ENCODE data around the gene SLC16A3. TPM values are rescaled to one million over a fixed set of nuclear protein-coding genes. Genes with fewer than 3 reads are reported as not detected.

Gene SLC16A3
- total RNA-seq, 2 donors from 2014 or later = 76.0 to 113 TPM

DNA sequence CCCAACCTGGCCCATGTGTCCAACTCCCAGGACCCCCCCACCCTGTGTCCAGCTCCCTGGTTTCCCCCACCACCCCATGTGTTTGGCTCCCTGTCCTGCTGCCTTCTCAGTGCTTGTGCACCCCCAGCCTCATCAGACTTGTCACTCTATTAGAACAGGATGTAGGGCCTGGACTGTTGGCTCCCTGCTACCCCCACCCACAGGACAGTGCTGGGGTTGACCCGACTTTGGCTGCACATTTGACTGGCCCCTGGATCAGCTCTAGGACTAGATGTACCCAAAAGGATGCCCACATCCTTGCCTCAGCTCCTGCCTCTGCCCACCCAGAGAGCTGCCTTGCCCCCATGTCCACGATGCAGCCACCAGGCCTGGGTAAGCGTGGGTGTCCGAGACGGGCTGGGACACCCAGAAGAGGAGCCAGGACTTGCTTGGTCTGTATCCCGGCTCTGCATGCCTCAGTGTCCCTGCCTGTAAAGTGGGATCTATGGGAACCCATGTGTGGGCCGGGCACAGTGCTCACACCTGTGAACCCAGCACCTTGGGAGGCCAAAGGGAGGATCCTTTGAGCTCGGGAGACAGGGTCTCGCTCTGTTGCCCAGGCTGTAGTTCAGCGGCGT is 14.7 kb upstream of the SLC16A3 start:
- H3K4me1 ChIP-seq (ENCODE audit: control insufficient read depth in 1 of 2, low read depth in 2 of 2) = peaks cover 29 to 50% of the 10 kb centered on the region in 2 donors
- DNase-seq (ENCODE audit: low spot score) = no peak
- H3K27me3 ChIP-seq (replicated peaks; ENCODE audit: insufficient read depth) = no peaks in the 10 kb centered on the region
- no peaks in the 10 kb centered on the region for H3K36me3 ChIP-seq
- no peak overlapping the region for H3K27ac ChIP-seq
- H3K9me3 ChIP-seq = no peaks in the 10 kb centered on the region
- ATAC-seq (ENCODE audit: insufficient number of reproducible peaks, low FRiP score, low read depth) = no peak
- TF ChIP-seq, protein P1, sequence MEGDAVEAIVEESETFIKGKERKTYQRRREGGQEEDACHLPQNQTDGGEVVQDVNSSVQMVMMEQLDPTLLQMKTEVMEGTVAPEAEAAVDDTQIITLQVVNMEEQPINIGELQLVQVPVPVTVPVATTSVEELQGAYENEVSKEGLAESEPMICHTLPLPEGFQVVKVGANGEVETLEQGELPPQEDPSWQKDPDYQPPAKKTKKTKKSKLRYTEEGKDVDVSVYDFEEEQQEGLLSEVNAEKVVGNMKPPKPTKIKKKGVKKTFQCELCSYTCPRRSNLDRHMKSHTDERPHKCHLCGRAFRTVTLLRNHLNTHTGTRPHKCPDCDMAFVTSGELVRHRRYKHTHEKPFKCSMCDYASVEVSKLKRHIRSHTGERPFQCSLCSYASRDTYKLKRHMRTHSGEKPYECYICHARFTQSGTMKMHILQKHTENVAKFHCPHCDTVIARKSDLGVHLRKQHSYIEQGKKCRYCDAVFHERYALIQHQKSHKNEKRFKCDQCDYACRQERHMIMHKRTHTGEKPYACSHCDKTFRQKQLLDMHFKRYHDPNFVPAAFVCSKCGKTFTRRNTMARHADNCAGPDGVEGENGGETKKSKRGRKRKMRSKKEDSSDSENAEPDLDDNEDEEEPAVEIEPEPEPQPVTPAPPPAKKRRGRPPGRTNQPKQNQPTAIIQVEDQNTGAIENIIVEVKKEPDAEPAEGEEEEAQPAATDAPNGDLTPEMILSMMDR (IDR thresholded peaks at IDR 0.05) = no peak
- H3K4me3 ChIP-seq = no peak overlapping the region

DNA sequence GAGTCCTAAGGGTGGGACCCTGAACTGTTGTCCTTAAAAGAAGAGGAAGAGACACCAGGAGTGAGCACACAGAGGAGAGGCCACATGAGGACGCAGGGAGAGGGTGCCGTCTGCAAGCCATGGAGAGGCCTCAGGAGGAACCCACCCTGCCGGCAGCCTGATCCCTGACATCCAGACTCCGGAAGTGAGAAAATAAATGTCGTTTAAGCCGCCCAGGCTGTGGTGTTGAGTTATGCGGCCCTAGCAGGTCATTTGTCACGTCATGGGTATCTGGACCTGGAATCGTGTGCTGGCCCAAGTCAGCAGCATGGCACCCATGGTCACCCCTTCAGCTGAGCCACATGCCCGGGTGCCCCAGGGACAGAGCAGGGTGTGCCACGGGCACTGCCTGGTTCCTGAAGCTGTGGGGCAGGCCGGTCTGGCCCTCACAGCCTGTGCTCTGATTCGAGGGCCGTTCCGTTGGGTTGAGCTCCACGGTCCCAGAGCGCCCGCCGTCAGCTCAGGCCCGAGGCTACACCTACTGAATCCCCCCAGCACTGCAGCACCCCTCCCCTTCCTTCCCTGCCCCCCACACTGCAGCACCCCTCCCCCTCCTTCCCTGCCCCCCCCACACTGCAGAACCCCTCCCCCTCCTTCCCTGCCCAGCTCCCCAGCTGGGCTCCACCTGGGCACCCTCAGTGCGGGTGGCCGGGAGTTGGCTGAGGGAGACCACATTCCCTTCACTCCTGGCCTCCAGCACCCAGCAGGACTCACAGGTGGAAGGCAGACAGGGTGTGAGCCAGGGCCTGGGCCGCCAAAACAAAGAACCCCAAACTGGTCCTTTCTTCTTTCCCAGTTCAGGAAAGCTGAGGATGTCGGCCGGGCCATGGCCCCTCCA is 13.5 kb upstream of the SLC16A3 start:
- TF ChIP-seq, protein P1 (IDR thresholded peaks at IDR 0.05) = no peak
- no peak overlapping the region for H3K4me3 ChIP-seq
- H3K9me3 ChIP-seq = no peaks in the 10 kb centered on the region
- H3K36me3 ChIP-seq = no peaks in the 10 kb centered on the region
- peak overlapping the region; percentile 46 to 90 for H3K27ac ChIP-seq
- ATAC-seq (ENCODE audit: insufficient number of reproducible peaks, low FRiP score, low read depth) (no peak), DNase-seq (ENCODE audit: low spot score) (no peak)
- no peaks in the 10 kb centered on the region for H3K27me3 ChIP-seq (replicated peaks; ENCODE audit: insufficient read depth)
- peaks cover 29 to 50% of the 10 kb centered on the region in 2 donors for H3K4me1 ChIP-seq (ENCODE audit: control insufficient read depth in 1 of 2, low read depth in 2 of 2)

DNA sequence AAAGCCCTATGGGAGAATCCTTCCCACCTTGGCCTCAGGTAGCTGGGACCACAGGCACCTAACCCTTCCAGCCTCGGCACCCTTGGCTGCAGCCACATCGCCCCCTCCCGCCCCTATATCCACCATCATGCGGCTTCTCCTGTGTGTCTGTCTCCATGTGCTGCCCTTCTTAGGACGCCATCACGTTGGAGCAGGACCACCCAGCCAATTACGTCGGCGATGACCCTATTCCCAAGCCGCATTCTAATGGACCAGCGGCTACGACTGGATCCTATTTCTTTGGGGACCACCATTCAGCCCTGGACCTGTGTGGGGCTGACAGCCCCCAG is 12.9 kb upstream of the SLC16A3 start:
- Histone ChIP-seq H3K36me3 (no peaks in the 10 kb centered on the region), H3K27ac (peak overlapping the region; percentile 46 to 90), H3K27me3 (replicated peaks; ENCODE audit: insufficient read depth) (no peaks in the 10 kb centered on the region), H3K4me1 (ENCODE audit: control insufficient read depth in 1 of 2, low read depth in 2 of 2) (peaks cover 29 to 50% of the 10 kb centered on the region in 2 donors), H3K4me3 (no peak overlapping the region), H3K9me3 (no peaks in the 10 kb centered on the region)
- TF ChIP-seq, protein P1 (IDR thresholded peaks at IDR 0.05) = no peak
- DNase-seq (ENCODE audit: low spot score) (no peak), ATAC-seq (ENCODE audit: insufficient number of reproducible peaks, low FRiP score, low read depth) (no peak)

GRCh38 chr17:82216301-82217119 is 12.3 kb upstream of the SLC16A3 start:
- TF ChIP-seq, protein P1 (IDR thresholded peaks at IDR 0.05) = no peak
- no peak for DNase-seq (ENCODE audit: low spot score)
- peak; percentile 58 for ATAC-seq (ENCODE audit: insufficient number of reproducible peaks, low FRiP score, low read depth)

DNA sequence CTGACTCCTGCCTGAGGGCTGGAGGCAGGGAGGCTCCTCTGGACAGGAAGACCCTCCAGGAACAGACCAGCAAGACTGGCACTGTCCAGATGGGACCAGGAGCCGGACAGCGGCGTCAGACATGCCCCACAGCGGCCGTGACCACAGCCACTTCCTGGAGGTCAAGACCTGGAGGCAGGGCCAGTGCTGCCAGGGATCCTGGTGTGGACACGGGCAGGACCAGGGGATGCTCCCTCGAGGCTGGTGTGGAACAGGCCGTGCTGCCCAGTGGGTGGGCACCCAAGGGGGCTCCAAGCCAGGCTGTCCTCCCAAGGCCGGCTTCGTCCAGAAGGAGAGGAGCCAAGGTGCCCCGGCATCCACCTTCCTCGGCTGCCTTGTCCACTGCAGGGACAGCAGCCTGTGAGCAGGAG is 11.7 kb upstream of the SLC16A3 start:
- TF ChIP-seq, protein P1 (IDR thresholded peaks at IDR 0.05) = no peak
- Histone ChIP-seq H3K27ac (peak overlapping the region; percentile 46 to 90), H3K27me3 (replicated peaks; ENCODE audit: insufficient read depth) (no peaks in the 10 kb centered on the region), H3K4me3 (peak overlapping the region; percentile 21), H3K9me3 (no peaks in the 10 kb centered on the region), H3K36me3 (no peaks in the 10 kb centered on the region), H3K4me1 (ENCODE audit: control insufficient read depth in 1 of 2, low read depth in 2 of 2) (peaks cover 23 to 39% of the 10 kb centered on the region in 2 donors)
- no peak for DNase-seq (ENCODE audit: low spot score)
- no peak for ATAC-seq (ENCODE audit: insufficient number of reproducible peaks, low FRiP score, low read depth)

More at GRCh38 chr17:82216301-82217119, 12.3 kb upstream of the SLC16A3 start:
- H3K9me3 ChIP-seq = no peaks in the 10 kb centered on the region
- peaks cover 29 to 45% of the 10 kb centered on the region in 2 donors for H3K4me1 ChIP-seq (ENCODE audit: control insufficient read depth in 1 of 2, low read depth in 2 of 2)
- H3K27me3 ChIP-seq (replicated peaks; ENCODE audit: insufficient read depth) = no peaks in the 10 kb centered on the region
- no peaks in the 10 kb centered on the region for H3K36me3 ChIP-seq
- peak overlapping the region; percentile 21 for H3K4me3 ChIP-seq
- H3K27ac ChIP-seq = peak overlapping the region; percentile 46 to 90

Data from thoracic aorta (tissue), 2 donors.